ENCODE measurements around the gene PRKAR1A.

Gene PRKAR1A

DNA sequence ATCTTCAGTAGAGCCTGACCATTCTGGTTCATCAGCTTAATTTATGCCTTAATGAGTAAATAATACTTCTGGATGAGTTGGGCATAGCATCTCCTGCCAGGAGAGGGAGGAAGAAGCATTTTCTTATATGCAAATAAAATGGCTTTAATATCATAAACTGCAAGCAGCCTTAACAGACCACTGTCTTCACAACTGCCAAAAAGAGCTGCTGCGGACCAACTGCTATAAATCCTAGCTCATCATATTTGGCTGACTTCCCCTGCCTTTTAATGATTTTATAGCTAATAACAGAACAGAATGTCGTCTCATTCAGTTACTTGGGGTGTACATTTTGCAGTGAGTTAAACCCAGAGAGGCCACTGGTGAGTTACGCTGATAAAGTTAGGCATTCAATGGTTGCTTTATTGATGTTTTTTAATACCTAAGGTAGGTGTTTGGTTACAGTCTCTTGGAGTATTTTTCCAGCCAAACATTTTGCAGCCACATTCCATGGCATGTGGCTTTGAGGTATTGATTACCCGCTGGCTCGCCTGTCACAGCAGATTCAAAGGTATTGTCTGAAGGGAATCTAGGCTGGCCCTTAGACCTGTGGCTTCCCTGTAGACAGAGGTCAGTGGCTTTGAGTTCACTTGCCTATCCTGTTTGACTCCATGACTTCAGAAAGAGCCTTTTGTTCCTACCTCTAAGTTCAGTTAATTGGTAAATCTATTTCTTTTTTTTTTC lies 72.5 kb downstream of the PRKAR1A start:
- no peaks in the 10 kb centered on the region for H3K9me3 ChIP-seq (ENCODE audit: low read depth, low read length)
- H3K4me3 ChIP-seq: no peak overlapping the region
- TF ChIP-seq EZH2 (IDR thresholded peaks at IDR 0.05) (no peak), POLR2AphosphoS5 (IDR thresholded peaks at IDR 0.05; ENCODE audit: borderline replicate concordance, low read depth, low read length) (no peak), FOXP2 (optimal IDR thresholded peaks at IDR 0.05; ENCODE audit: control extremely low read depth, extremely low read length, insufficient read depth) (no peak)
- DNase-seq (ENCODE audit: low read depth, low spot score): no peak
- no peaks in the 10 kb centered on the region for H3K36me3 ChIP-seq (ENCODE audit: insufficient read depth, low read length)
- no peak overlapping the region for H3K9ac ChIP-seq (ENCODE audit: insufficient read length)
- no peak overlapping the region for H3K27ac ChIP-seq

DNA sequence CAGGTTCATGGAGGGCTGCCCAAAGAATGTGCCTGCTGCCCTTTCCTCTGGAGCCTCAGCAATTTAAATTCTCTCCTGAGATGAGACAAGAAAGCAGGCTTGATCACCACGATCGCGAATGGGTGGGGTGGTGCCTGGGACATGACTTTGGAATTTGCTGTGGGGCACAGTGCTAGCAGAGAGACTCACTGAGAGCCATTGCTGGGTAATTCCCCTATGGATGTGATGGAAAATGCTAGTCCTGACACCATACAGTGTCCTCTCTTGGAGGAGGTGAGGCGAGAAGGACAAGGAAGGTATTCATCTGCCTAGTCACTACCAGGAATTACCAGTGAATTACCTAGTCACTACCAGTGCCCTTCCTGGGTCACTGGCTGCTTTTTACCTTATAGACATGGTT lies 73.4 kb downstream of the PRKAR1A start:
- DNase-seq (ENCODE audit: low read depth, low spot score): no peak
- Histone ChIP-seq H3K27ac (no peak overlapping the region), H3K9me3 (ENCODE audit: low read depth, low read length) (no peaks in the 10 kb centered on the region), H3K36me3 (ENCODE audit: insufficient read depth, low read length) (no peaks in the 10 kb centered on the region), H3K4me3 (no peak overlapping the region), H3K9ac (ENCODE audit: insufficient read length) (no peak overlapping the region)
- TF ChIP-seq EZH2 (IDR thresholded peaks at IDR 0.05): no peak
- no peak for TF ChIP-seq FOXP2 (optimal IDR thresholded peaks at IDR 0.05; ENCODE audit: control extremely low read depth, extremely low read length, insufficient read depth)
- no peak for TF ChIP-seq POLR2AphosphoS5 (IDR thresholded peaks at IDR 0.05; ENCODE audit: borderline replicate concordance, low read depth, low read length)

DNA sequence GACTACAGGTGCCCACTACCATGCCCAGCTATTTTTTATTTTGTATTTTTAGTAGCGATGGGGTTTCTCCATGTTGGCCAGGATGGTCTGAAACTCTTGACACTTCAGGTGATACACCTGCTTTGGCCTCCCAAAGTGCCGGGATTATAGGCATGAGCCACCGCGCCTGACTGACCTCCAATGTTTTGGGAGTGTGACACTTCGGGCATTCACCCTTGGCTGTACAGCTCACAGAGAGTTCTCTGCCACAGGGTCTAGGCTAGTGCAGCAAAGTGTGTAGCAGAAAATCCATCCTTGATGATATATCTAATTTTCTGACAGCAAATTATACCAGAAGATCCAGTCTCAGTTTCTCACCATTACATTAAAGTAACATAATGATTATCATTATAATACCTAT lies 74.8 kb downstream of the PRKAR1A start:
- no peak for DNase-seq (ENCODE audit: low read depth, low spot score)
- H3K27ac ChIP-seq: no peak overlapping the region
- TF ChIP-seq EZH2 (IDR thresholded peaks at IDR 0.05) (no peak), POLR2AphosphoS5 (IDR thresholded peaks at IDR 0.05; ENCODE audit: borderline replicate concordance, low read depth, low read length) (no peak), FOXP2 (optimal IDR thresholded peaks at IDR 0.05; ENCODE audit: control extremely low read depth, extremely low read length, insufficient read depth) (no peak)

DNA sequence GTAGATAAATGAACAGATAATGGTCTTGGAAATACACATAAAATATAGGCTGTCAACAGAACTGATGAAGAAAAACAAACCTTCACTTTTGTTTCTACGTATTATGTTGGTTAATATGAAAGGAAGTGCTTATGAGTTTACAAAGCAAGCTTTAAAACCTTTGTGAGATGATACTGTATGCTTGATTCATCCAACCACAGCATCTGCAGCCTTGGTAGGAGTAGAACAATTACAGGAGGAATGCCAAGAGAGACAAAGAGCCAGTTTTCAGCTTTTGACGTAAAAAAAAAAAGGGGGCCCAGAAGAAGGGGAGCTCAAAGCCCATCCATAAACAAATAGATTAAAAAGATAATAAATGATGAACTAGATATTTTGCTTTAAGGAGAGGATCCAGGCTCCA lies 75.6 kb downstream of the PRKAR1A start:
- Histone ChIP-seq H3K9me3 (ENCODE audit: low read depth, low read length) (no peaks in the 10 kb centered on the region), H3K9ac (ENCODE audit: insufficient read length) (no peak overlapping the region), H3K27ac (no peak overlapping the region), H3K4me3 (no peak overlapping the region), H3K36me3 (ENCODE audit: insufficient read depth, low read length) (no peaks in the 10 kb centered on the region)
- TF ChIP-seq EZH2 (IDR thresholded peaks at IDR 0.05): no peak
- TF ChIP-seq FOXP2 (optimal IDR thresholded peaks at IDR 0.05; ENCODE audit: control extremely low read depth, extremely low read length, insufficient read depth): no peak
- TF ChIP-seq POLR2AphosphoS5 (IDR thresholded peaks at IDR 0.05; ENCODE audit: borderline replicate concordance, low read depth, low read length): no peak
- DNase-seq (ENCODE audit: low read depth, low spot score): no peak

More for the DNA sequence above, 74.8 kb downstream of the PRKAR1A start:
- Histone ChIP-seq H3K4me3 (no peak overlapping the region), H3K9ac (ENCODE audit: insufficient read length) (no peak overlapping the region), H3K36me3 (ENCODE audit: insufficient read depth, low read length) (no peaks in the 10 kb centered on the region), H3K9me3 (ENCODE audit: low read depth, low read length) (no peaks in the 10 kb centered on the region)

DNA sequence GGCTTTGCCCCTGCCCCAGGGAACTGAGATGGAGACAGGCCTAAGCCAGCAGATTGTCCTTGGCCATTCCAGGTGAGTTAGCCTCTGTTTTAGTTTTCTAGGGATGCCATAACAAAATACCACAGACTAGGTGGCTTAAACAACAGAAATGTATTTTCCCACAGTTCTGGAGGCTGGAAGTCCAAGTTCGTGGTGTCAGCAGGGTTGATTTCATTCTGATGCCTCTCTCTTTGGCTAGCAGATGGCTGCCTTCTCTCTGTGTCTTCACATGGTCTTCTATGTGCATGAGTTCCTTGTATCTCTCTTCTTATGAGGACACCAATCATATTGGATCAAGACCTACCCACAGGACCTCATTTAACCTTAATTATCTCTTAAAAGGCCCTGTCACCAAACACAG lies 76.1 kb downstream of the PRKAR1A start:
- Histone ChIP-seq H3K36me3 (ENCODE audit: insufficient read depth, low read length) (no peaks in the 10 kb centered on the region), H3K9ac (ENCODE audit: insufficient read length) (no peak overlapping the region), H3K9me3 (ENCODE audit: low read depth, low read length) (no peaks in the 10 kb centered on the region), H3K27ac (no peak overlapping the region), H3K4me3 (no peak overlapping the region)
- DNase-seq (ENCODE audit: low read depth, low spot score): no peak
- TF ChIP-seq FOXP2 (optimal IDR thresholded peaks at IDR 0.05; ENCODE audit: control extremely low read depth, extremely low read length, insufficient read depth) (no peak), EZH2 (IDR thresholded peaks at IDR 0.05) (no peak), POLR2AphosphoS5 (IDR thresholded peaks at IDR 0.05; ENCODE audit: borderline replicate concordance, low read depth, low read length) (no peak)

DNA sequence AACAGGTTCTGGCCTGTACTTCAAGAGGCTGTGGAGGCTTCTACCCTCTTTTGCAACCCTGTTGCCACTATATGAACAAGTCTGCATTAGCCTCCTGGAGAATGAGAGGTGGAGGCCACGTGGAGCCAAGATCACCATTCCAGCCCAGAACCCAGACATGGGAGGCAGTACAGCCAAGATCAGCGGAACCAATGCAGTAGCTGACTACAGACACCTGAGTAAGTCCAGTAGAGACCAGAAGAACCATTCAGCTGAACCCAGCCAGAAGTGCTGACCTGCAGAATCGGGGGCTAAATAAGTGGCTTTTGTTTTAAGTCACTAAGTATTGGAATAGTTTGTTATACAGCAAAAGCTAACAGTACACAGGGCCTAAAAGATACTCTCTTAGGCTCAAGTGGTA lies 76.9 kb downstream of the PRKAR1A start:
- Histone ChIP-seq H3K9me3 (ENCODE audit: low read depth, low read length) (no peaks in the 10 kb centered on the region), H3K27ac (no peak overlapping the region), H3K36me3 (ENCODE audit: insufficient read depth, low read length) (no peaks in the 10 kb centered on the region), H3K4me3 (no peak overlapping the region), H3K9ac (ENCODE audit: insufficient read length) (no peak overlapping the region)
- TF ChIP-seq POLR2AphosphoS5 (IDR thresholded peaks at IDR 0.05; ENCODE audit: borderline replicate concordance, low read depth, low read length) (no peak), EZH2 (IDR thresholded peaks at IDR 0.05) (no peak), FOXP2 (optimal IDR thresholded peaks at IDR 0.05; ENCODE audit: control extremely low read depth, extremely low read length, insufficient read depth) (no peak)
- DNase-seq (ENCODE audit: low read depth, low spot score): no peak

DNA sequence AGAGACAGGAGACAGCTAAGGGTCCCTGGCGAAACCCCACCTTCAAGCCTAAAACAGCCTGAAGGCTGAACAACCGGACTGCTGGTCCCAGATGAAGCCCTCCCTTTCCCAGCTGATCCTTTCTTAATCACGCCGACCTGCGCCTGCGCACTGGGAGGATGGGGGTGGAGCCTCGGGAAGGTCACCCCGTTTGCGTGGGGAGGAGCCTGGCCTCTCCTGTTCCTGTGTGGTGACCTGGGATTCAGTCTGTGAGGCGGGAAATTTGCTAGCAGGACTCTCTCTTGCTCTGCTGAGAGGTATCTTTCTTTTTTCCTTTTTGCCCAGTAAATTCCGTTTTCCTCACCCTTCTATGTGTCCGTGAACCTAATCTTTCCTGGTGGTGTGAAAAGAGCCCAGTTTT lies 79.4 kb downstream of the PRKAR1A start:
- Histone ChIP-seq H3K27ac (no peak overlapping the region), H3K4me3 (no peak overlapping the region), H3K9me3 (ENCODE audit: low read depth, low read length) (no peaks in the 10 kb centered on the region), H3K9ac (ENCODE audit: insufficient read length) (no peak overlapping the region), H3K36me3 (ENCODE audit: insufficient read depth, low read length) (no peaks in the 10 kb centered on the region)
- no peak for DNase-seq (ENCODE audit: low read depth, low spot score)
- no peak for TF ChIP-seq FOXP2 (optimal IDR thresholded peaks at IDR 0.05; ENCODE audit: control extremely low read depth, extremely low read length, insufficient read depth)

DNA sequence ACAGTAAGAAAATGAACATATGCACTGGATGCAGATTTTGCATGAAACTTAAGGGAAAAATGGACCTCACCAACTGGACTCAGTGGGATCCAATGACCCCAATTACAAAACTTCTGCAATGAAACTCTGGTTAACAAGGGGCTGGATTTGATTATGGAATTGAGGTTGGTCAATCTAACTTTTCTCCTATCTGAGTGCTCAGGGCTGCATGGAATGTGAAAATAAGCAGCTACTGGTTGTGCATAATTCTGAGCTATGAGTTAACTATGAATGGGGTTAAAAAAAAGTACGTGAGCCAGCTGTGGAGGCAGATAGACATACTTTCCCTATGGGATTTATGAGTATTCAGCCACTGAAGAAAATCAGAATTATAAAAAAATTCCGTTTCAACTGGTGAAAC lies 79.8 kb downstream of the PRKAR1A start:
- H3K36me3 ChIP-seq (ENCODE audit: insufficient read depth, low read length): no peaks in the 10 kb centered on the region
- TF ChIP-seq POLR2AphosphoS5 (IDR thresholded peaks at IDR 0.05; ENCODE audit: borderline replicate concordance, low read depth, low read length) (no peak), FOXP2 (optimal IDR thresholded peaks at IDR 0.05; ENCODE audit: control extremely low read depth, extremely low read length, insufficient read depth) (no peak), EZH2 (IDR thresholded peaks at IDR 0.05) (no peak)
- no peaks in the 10 kb centered on the region for H3K9me3 ChIP-seq (ENCODE audit: low read depth, low read length)
- no peak overlapping the region for H3K27ac ChIP-seq
- no peak for DNase-seq (ENCODE audit: low read depth, low spot score)
- H3K4me3 ChIP-seq: no peak overlapping the region
- no peak overlapping the region for H3K9ac ChIP-seq (ENCODE audit: insufficient read length)

All from SK-N-MC (cell line).